NB4 (cell line): Measurements from ENCODE around the gene RMP24.

Source experiments
- MAX ChIP-seq: IDR thresholded peaks from 2 replicates; pipeline ENCODE4 v1.6.1; 2011; ENCODE audit warnings: low read depth, low read length
- MYC ChIP-seq: IDR thresholded peaks from 2 replicates; pipeline ENCODE4 v1.6.1; 2011; ENCODE audit warnings: low read depth, low read length
- POLR2A ChIP-seq: IDR thresholded peaks from 2 replicates; pipeline ENCODE4 v1.6.1; 2011; ENCODE audit warnings: mild to moderate bottlenecking; ENCODE audit not compliant: insufficient read length; ENCODE audit errors: extremely low read depth
- TF ChIP-seq, protein P1 (sequence below): IDR thresholded peaks from one replicate; pipeline ENCODE4 v1.5.1; 2012; ENCODE audit warnings: low read depth, low read length

DNA sequence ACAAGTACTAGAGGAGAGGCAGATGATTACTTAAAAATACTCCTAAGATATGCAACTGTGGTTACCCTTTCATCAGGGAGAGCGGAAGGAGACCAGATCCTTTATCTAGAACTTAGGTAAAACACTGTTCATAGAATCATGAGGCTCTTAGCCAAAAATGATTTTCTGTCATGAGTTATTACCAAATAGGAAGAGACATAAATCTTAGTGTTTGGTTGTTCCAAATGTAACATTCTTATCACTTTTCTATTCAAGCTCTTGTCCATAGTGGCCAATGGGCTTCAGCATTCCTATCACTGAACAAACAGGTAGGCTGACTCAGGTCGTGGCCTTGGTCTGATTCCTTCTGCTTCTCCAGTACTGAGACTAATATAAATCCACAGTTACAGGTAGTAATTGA, 56.4 kb downstream of the RMP24 start:
- TF ChIP-seq, protein P1, sequence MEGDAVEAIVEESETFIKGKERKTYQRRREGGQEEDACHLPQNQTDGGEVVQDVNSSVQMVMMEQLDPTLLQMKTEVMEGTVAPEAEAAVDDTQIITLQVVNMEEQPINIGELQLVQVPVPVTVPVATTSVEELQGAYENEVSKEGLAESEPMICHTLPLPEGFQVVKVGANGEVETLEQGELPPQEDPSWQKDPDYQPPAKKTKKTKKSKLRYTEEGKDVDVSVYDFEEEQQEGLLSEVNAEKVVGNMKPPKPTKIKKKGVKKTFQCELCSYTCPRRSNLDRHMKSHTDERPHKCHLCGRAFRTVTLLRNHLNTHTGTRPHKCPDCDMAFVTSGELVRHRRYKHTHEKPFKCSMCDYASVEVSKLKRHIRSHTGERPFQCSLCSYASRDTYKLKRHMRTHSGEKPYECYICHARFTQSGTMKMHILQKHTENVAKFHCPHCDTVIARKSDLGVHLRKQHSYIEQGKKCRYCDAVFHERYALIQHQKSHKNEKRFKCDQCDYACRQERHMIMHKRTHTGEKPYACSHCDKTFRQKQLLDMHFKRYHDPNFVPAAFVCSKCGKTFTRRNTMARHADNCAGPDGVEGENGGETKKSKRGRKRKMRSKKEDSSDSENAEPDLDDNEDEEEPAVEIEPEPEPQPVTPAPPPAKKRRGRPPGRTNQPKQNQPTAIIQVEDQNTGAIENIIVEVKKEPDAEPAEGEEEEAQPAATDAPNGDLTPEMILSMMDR: no peak
- TF ChIP-seq POLR2A (no peak), MAX (no peak), MYC (no peak)
